Body of pancreas (tissue), 4 donors: ENCODE measurements around the gene APH1B.
"Not testable (repeated sequence)": the region's sequence is repeated elsewhere in the genome, so short reads cannot be mapped to it uniquely, and the experiment has no call there.

Source experiments
- CTCF ChIP-seq, 7 experiments: fragments of 450-650 bp in 4 of 7; fragments of 200-600 bp in 3 of 7; sonication (generic) in 3 of 7; IDR thresholded peaks; one replicate each; pipeline ENCODE4 v1.5.1; 2016 to 2019; ENCODE audit warnings: antibody characterized with exemption in 7 of 7
- POLR2A ChIP-seq, 3 donors: fragments of 450-650 bp; IDR thresholded peaks; one replicate each; pipeline ENCODE4 v1.6.1; 2016; ENCODE audit warnings: antibody characterized with exemption in 3 of 3, mild to moderate bottlenecking in 2 of 3

- not testable (repeated sequence) for TF ChIP-seq CTCF, POLR2A (IDR thresholded peaks at IDR 0.05)
Observed at GRCh38 chr15:63320446-63320845, 43.0 kb downstream of the APH1B start.
